ENCODE results near the gene AK4.

AK4 gene

DNA sequence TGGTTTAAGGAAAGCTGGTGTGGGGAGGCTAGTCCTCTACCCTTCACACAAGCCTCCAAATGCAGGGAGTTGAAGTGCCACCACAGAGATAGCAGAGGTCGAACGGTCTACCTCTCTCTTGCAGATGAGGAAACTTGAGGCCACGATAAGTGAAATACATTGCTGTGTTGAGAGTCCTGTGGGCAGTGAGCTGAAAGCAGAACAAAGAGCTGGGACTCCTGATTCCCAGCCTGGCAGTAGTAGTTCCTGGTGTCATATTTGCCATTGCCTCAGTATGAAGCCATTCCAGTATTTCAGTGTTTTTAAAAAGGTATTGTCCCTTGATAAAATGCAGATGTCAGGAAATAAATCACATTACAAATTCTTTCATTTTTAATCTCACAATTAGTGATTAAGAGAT, 28.6 kb downstream of the AK4 start:
- no peak for DNase-seq

DNA sequence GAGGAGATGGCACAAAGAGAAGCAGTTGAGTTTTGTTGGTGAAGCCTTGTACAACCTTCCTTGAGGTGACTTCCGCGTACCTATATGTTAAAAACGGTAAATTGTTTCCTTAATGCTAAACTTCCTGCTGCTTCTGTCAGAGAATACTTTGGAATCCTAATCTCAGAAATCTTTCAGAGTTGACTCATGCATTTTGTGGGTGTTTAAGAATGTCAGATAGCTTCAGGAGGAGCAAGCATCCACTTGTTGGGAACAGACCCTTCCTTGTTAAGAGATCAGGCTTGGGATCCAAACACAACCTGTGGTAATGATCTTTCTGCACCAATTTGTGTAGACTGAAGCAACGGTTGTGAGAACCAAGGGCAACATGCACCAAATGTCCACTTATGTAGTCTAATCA, 29.5 kb downstream of the AK4 start:
- DNase-seq = peak; percentile 83

- no peak for DNase-seq
Measured at GRCh38 chr1:65178235-65178634, 30.2 kb downstream of the AK4 start.

DNA sequence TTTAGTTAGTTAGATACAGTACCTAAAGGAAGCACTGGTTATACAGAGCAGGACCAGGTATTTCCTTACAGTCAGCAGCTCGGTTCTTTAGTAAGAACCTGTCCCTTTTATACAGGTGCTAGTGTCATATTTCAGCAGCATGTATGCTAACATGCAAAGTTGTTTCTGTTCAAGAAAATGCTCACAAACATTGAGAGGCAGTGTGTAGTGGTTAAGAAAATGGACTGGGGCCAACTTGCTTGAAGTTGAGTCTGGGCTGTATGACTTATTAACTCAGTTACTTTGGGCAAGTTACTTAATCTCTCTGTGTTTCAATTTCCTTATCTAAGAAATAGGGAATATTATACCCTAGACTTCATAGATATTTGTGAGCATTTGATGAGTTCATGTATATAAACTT, 31.1 kb downstream of the AK4 start:
- DNase-seq = no peak

GRCh38 chr1:65180977-65181376, 33.0 kb downstream of the AK4 start:
- DNase-seq = no peak

GRCh38 chr1:65182658-65183268, 34.8 kb downstream of the AK4 start:
- no peak for DNase-seq

DNA sequence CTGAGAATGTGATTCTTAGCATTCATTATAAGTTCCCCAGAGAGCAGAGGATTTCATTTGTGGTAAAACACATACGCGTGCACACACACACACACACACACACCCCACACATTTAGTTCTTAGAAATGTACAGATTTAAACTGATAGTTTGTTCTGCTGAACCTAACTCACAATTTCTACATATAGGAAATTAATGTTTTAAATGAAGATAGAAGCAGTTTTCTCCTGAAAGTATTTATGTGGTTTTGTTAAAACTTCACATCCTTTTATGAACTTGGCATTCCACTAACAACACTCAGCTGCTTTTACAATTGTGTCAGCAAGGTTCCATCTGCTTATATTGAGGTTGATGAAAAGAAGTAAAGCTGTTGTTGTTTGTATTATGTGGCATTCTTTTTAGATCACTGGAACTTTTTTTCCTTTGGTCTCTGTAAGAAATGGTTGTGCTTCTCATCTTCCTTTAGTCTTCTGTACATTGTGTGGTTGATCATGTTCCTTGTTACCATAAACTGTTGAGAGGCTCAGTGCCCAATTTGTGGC, 41.6 kb downstream of the AK4 start:
- peak; percentile 58 for DNase-seq

DNA sequence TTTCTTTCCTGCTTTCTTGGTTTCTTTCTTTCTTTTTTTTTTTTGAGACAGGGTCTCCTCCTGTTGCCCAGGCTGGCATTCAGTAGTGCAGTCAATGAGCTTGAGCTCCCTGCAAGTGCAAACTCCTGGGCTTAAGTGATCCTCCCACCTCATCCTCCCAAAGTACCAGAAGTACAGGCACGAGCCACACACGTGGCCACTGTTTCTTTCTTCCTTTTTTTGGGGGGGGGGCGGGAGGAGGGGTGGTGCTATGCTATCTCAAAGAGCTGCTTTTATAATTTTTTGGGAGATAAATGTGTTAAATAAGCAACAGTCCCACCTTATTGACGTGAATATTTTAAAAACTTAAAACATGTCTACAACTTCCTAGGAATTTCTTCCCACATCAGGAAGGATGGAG, 42.2 kb downstream of the AK4 start:
- no peak for DNase-seq

- peak; percentile 25 for DNase-seq
Measured at GRCh38 chr1:65193129-65193695, 45.2 kb downstream of the AK4 start.

- DNase-seq = peak; percentile 95
Measured at GRCh38 chr1:65195495-65196417, 47.8 kb downstream of the AK4 start.

GRCh38 chr1:65196926-65197325, 48.9 kb downstream of the AK4 start:
- DNase-seq = peak; percentile 29

- DNase-seq = no peak
Measured at GRCh38 chr1:65197636-65198035, 49.6 kb downstream of the AK4 start.

DNA sequence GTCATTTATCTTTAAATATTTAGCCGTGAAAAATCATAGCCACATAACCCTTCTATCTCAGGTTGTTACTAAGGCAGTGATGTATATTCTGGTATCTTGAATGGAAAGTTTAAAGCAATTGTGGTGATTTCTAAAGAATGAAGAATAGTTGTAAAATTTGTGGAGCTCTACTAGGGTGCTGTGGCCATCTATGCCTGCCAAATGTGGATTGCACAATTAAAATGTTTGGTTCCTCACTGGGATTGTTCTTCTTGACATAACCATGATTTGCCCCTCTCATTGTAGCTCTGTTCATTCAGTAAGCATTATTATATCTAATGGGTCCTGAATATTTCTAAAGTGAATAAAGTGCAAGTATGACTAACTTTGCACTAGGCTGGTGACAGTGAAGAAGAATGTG, 50.1 kb downstream of the AK4 start:
- DNase-seq = no peak

DNA sequence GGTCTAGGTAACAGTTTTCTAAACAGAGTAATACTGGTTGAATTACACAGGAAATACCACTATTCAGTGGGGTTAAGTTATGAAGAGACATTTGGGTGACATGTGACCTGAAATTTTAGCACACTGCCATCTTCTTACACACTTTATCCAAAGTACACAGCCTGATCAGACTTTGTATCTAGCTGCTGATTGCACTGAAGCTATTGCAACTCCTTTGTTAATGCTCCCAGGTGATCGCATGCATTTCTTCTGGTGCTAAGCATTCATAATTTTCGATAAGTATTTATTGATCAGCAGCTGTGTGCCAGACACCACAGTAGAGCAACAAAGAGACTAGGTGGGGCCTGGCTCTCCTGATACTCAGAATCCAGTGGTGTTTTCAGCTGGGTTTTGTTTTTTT, 52.4 kb downstream of the AK4 start:
- DNase-seq = no peak

- no peak for DNase-seq
Measured at GRCh38 chr1:65206836-65207235, 58.8 kb downstream of the AK4 start.

DNA sequence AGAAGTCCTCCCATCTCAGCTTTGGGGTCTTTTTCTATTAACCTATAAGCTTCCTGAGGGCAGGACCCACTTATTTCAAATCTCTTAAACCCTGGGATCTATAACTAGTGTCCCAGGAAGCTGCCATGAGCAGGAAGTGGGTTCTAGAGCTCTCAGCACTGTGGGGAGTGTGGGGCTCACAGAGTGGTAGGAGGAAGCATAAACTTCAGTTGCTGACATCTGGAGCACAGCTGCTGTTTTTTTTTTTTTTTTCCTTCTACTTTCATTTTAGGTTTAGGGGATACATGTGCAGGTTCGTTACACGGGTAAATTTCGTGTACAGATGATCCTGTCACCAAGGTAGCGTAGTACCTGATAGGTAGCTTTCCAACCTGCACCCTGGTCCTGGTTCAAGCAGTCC, 59.3 kb downstream of the AK4 start:
- no peak for DNase-seq

DNA sequence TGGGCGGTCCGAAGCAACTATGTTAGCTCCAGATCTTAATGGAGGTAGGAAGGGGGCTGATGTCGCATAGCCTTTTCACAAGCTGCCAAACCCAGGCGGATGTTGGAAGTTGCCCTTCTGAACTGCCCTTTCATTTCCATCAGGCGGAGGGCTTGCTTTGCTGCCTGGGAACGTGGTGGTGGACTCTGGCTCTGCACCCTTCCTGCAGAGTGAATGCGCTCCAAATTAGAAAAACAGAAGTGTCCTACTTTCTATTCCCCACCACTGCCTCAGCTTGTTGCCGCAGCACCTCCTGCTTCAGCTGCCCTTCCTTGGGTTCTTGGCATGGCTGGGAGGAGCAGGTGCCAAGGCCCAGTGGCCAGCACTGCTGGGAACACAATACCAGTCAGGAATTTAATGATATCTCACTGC, 60.6 kb downstream of the AK4 start:
- DNase-seq = no peak

GRCh38 chr1:65209005-65209885, 61.2 kb downstream of the AK4 start:
- DNase-seq = peak; percentile 42

- DNase-seq = no peak
Measured at GRCh38 chr1:65210325-65210724, 62.3 kb downstream of the AK4 start.

DNA sequence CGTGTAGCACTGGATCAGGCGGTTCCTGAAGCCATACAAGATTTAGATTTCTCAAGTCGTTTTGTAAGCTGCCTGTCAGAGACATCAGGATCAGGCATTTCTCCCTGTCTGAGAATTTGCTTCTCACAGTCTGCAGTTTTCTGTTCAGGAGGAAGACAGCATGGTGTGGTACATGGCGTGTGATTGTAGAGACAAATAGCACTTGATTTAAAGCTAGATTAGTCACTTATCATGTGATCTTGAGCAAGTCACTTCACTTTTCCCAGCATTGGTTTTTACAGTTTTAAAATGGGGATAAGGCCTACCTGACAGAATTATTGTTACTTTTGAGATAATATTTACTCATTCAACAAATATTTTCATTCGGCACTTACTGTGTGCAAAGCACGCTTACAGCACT, 63.3 kb downstream of the AK4 start:
- DNase-seq = no peak

- DNase-seq = no peak
Measured at GRCh38 chr1:65213271-65214023, 65.4 kb downstream of the AK4 start.

Data from fibroblast of skin of right biceps (primary cell).